Activated T-cell treated with anti-CD3 and anti-CD28 coated beads, Interleukin-2, amount 50 U/mL, for 48 hours (primary cell): Measurements from ENCODE around the gene CEACAM7.
A peak's percentile ranks its signal among the peaks of the same experiment; 100 is the strongest.

ENCODE experiments used
- DNase-seq, 2 experiments: peaks; one replicate each; pipeline ENCODE4 v3.0.0-alpha.2; 2020

The CEACAM7 gene

DNA sequence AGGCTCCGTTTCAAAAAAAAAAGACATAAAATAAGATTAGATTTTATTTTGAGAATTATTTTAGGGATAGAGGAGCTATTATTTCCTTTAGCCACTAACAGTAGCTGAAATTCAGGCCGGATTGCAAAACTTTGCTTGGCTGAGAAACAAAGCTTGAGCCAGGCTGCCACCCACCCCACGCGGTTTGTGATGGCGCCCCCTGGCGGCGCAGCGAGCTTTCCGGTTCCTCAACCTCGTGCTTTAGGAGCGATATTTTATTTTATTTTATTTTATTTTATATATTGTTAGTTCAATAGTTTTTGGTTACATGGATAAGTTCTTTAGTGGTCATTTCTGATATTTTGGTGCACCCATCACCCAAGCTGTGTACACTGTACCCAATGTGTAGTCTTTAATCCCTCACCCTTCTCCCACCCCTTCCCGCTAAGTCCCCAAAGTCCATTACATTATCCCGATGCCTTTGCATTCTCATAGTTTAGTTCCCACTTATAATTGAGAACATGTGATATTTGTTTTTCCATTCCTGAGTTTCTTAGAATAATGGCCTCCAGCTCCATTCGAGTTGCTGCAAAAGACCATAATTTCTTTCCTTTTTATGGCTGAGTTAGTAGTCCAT, 41.4 kb downstream of the CEACAM7 start:
- DNase-seq = peak; percentile 69 to 73

DNA sequence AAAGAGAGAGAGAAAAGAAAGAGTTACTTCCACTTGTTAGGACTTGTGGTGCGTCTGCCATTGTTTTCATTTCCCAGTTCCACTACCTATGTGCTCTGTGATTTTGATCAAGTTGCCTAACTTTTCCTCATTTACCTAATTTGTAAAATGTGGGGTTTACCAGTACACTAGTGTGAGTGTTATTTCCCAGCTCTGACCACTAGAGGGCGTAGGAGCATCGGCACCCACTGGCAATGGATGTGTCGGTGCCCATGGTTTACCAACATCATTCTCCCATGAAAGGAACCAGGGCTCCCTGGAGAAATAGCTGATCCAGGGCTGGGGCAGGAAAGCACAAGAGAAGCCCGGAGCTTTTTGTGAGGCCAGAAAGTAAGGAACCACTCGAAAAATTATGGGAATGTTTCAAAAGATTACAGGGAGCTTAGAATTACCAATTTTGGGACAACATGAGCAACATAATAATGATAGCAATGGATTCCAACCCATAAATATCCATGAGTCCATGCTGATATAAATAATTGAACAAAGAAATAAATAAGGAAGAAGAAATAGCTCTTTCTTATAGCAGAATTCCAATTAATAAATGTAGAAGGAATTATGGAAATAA, 46.1 kb downstream of the CEACAM7 start:
- peak; percentile 74 to 78 for DNase-seq

DNA sequence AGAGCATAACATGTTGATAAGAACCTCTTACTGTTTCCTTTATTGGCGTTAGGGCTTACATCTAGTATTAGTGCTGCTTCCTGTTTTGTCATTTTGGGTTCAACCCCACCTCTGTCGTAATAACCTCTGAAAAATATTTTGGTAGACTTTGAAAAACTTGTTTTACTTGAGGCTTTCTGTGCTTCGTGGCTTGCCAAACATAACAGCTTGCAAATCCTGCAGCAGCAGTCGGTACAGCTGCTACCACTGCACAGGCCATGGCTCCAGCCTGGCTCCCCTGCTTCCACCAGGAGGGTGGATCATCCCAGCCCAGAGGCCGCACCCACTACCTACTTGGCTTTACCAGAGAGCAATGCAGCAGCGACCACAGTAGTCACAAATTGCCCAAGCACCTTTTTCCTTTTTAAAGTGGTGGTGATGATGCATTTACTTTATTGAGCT, 49.4 kb downstream of the CEACAM7 start:
- no peak for DNase-seq

DNA sequence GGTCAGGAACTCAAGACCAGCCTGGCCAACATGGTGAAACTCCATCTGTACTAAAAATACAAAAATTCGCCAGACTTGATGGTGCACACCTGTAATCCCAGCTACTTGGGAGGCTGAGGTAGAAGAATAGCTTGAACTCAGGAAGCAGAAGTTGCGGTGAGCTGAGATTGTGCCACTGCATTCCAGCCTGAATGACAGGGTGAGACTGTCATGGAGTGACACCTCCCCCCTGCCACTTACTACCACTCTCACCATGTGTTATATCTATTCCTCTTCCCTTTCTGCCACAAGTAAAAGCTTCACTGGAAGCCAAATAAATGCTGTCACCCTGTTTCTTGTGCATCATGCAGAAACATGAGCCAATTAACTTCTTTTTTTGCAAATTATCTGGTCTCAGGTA, 50.6 kb downstream of the CEACAM7 start:
- no peak for DNase-seq

DNA sequence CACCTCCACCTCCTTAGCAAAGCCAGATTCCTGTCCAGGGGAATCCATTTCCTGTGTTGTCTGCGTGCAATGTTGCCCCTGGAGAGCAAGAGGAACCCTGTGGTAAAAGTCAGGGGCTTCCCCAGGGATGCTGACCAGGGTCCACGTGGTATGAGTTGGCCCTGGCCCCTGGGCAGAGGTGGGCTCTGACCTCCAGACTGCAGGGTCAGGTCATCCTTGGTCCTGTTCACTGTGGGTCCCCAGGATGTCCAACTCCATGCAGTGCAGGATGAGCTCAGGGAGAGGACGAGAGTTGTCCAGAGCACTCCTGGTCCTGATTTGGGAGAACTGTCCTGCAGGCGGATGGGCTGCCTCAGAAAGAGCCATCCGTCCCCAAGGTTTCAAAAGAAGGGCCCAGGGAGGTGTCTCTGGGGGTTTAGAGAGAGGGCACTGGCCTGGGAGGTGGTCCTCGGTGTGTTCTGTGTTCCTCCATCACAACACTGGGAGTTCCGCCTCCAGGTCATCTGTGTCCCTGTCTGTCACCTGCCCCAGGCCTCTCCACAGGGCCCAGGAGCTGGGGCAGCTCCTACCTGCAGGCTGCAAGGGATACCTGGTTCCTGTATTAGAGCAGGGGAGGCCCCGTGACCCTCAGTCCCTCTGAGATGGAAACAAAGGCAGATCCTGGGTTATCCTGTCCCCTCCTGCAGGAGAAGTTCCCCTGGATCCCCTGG, 59.9 kb downstream of the CEACAM7 start:
- DNase-seq = no peak

DNA sequence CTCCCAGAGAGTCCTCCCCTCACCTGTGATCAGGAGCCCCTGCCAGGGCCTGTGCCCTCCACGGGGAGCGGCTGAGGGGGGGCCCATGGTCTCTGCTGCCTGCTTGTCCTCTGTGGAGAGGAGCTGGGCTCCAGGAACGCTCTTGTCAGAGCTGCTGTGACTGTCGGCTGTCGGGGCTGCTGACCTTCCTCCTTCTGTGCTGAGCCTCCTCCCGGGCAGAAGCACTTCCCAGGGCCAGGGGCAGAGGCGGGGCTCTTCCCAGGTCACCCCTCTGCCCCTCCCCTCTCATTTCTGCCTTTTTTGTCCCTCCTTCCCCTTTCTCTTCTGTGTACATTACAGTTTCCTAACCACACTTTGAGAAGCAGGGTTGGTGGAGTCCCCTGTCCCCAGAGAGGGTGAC, 61.2 kb downstream of the CEACAM7 start, which contains the start of gene CEACAM4:
Gene CEACAM4, minus strand, starts transcription at position 198 of the 400 bp plus-strand sequence. Its CDS starts 111 bp downstream, at position 87.
- DNase-seq = no peak

DNA sequence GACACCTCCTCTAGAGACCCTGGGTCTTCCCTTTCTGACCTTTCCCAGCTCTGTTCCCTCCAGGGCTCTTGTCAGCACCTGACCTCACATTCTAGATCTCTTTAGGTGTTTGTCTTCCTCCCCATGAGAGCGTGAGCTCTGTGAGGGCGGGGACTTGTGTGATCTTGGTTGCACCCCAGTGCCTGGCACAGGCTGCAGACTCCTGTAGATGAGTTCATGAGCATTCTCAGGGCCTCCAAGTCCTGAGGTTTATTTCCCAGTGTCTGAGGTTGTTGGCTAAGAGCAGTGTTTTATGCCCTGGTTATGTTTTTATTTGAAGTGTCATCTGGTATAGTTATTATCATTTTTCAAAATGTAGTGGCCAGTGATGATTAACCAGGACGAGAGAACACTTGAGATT, 61.8 kb downstream of the CEACAM7 start:
- DNase-seq = no peak

DNA sequence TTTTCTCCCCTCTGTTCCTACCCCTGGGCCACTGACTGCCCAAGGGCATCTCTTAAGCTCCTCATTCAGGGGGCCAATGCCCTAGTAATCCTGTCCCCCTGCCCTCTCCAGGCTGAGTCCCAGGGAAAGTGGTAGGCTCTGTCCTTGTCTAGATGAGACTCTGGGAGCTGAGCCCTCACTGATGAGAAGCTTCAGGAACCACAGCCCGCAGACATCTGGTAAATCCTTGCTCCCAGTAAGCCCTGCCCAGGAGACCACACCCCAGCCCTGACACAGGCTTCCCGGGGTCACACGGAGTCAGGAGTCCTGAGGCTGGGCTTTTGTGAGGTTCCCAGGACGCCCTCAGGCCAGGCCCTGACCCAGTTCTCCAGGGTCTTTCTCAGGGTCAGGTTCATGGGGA, 63.1 kb downstream of the CEACAM7 start:
- DNase-seq = no peak

DNA sequence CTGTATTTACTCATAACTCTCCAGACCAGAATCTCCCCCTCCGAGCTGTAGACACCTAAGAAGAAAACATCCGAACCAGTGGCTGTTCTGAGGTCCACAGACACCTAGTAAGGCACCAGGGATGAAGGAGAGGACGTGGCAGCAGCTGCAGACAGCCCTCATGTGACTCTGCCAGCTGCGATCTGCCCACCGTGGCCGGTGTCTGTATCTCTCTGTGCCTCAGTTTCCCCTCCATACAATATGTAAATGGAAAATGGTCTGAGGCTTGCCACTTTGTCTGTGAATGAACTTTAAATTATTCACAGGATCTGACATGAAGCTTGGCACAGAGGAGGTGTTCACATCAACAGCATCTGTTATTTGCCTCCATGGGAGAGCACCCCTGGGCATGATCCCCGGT, 63.6 kb downstream of the CEACAM7 start:
- no peak for DNase-seq

DNA sequence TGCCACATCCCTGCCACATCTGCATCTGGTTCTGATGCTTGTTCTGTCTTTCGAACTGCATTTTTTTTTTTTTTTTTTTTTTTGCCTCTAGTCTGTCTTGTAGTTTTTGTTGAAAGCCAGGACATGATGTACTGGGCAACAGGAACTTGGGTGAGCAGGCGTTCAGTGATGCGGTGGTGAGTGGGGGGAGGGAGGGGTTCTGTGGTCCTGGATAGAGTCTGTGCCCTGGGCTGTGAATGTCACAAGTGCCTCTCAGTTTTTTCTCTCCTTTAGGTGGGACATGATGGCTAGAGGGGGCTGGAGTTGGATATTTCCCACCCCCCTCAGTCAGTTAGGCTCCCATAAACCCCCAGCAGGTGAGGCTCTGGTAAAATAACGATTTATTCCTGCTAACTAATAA, 64.7 kb downstream of the CEACAM7 start:
- DNase-seq = no peak
